Upper lobe of right lung (tissue), 1 donor: ENCODE data around the gene CIITA. TPM values are rescaled to one million over a fixed set of nuclear protein-coding genes. Genes with fewer than 3 reads are reported as not detected.

Experiments
- ATAC-seq: fragments of 200-7000 bp; cut with Tn5 transposase; one replicate; pipeline ENCODE4 v1.9.1; 2020; ENCODE audit warnings: mild to moderate bottlenecking, moderate library complexity
- DNase-seq: peaks from one replicate; pipeline ENCODE4 v3.0.0-alpha.2; 2020
- H3K27ac ChIP-seq: fragments of 200-600 bp; one replicate; pipeline ENCODE4 v1.8.0; 2022
- H3K27me3 ChIP-seq: fragments of 200-600 bp; one replicate; pipeline ENCODE4 v1.8.0; 2022; ENCODE audit warnings: mild to moderate bottlenecking
- H3K36me3 ChIP-seq: fragments of 200-600 bp; one replicate; pipeline ENCODE4 v1.8.0; 2022
- H3K4me1 ChIP-seq: fragments of 200-600 bp; one replicate; pipeline ENCODE4 v1.8.0; 2022
- H3K4me3 ChIP-seq: fragments of 200-600 bp; one replicate; pipeline ENCODE4 v1.8.0; 2022; ENCODE audit warnings: mild to moderate bottlenecking
- H3K9me3 ChIP-seq: fragments of 200-600 bp; one replicate; pipeline ENCODE4 v1.8.0; 2022
- CTCF ChIP-seq: fragments of 200-600 bp; IDR thresholded peaks from one replicate; pipeline ENCODE4 v1.8.0; 2022; ENCODE audit warnings: antibody characterized with exemption
- intact Hi-C: fragments of 100-400 bp; cut with DNase I; formaldehyde crosslinking; loops from one replicate; pipeline ENCODE4 v1.11.0; 2022
- total RNA-seq: library from RNA; stranded (reverse); fragmentation: NEBNext Ultra II Directional; extraction: Animal tissue kit (Norgen Biotek cat#: 25700); gene quantifications from one replicate; pipeline ENCODE4 v1.2.1, GENCODE V29; 2021
- donor health status: DM: no; HTN: yes; CAD: no; lungs with severe emphysema.

The CIITA gene
- total RNA-seq, 1 donor from 2014 or later: 78.9 TPM

GRCh38 chr16:10970065-10970464, 93.1 kb downstream of the CIITA start:
- DNase-seq (no peak), ATAC-seq (no peak)
- no peak overlapping the region for H3K4me3 ChIP-seq
- peaks cover 36% of the 10 kb centered on the region for H3K36me3 ChIP-seq
- no peak overlapping the region for H3K27ac ChIP-seq
- no peak for TF ChIP-seq CTCF
- H3K9me3 ChIP-seq: no peaks in the 10 kb centered on the region
- H3K4me1 ChIP-seq: peaks cover 8% of the 10 kb centered on the region
- H3K27me3 ChIP-seq: no peaks in the 10 kb centered on the region
- intact Hi-C loops: loop anchor here (5.0 kb wide), 1 partner anchor 282 kb away; no protein-coding TSS in a partner anchor

- Histone ChIP-seq H3K4me3 (no peak overlapping the region), H3K27ac (no peak overlapping the region), H3K27me3 (no peaks in the 10 kb centered on the region), H3K9me3 (no peaks in the 10 kb centered on the region), H3K36me3 (peaks cover 44% of the 10 kb centered on the region), H3K4me1 (peaks cover 8% of the 10 kb centered on the region)
- no peak for DNase-seq
- peak; percentile 73 for TF ChIP-seq CTCF
- peak; percentile 84 for ATAC-seq
- intact Hi-C loops: loop anchor here (5.0 kb wide), 1 partner anchor 281 kb away; no protein-coding TSS in a partner anchor
Measured at GRCh38 chr16:10971560-10971961, 94.6 kb downstream of the CIITA start.

GRCh38 chr16:10972108-10972818, 95.3 kb downstream of the CIITA start:
- intact Hi-C loops: loop anchor here (5.0 kb wide), 1 partner anchor 280 kb away; no protein-coding TSS in a partner anchor
- Histone ChIP-seq H3K4me1 (peaks cover 8% of the 10 kb centered on the region), H3K36me3 (peaks cover 44% of the 10 kb centered on the region), H3K27ac (no peak overlapping the region), H3K9me3 (no peaks in the 10 kb centered on the region), H3K4me3 (no peak overlapping the region), H3K27me3 (no peaks in the 10 kb centered on the region)
- TF ChIP-seq CTCF: no peak
- DNase-seq (no peak), ATAC-seq (no peak)

- no peak overlapping the region for H3K4me3 ChIP-seq
- no peak for TF ChIP-seq CTCF
- H3K27me3 ChIP-seq: no peaks in the 10 kb centered on the region
- ATAC-seq: no peak
- peaks cover 8% of the 10 kb centered on the region for H3K4me1 ChIP-seq
- H3K27ac ChIP-seq: no peak overlapping the region
- no peak for DNase-seq
- H3K36me3 ChIP-seq: peaks cover 46% of the 10 kb centered on the region
- H3K9me3 ChIP-seq: no peaks in the 10 kb centered on the region
- intact Hi-C loops: loop anchor here (5.0 kb wide), 1 partner anchor 279 kb away; no protein-coding TSS in a partner anchor
Measured at GRCh38 chr16:10972819-10973464, 95.9 kb downstream of the CIITA start.

GRCh38 chr16:10976634-10977033, 99.6 kb downstream of the CIITA start:
- Histone ChIP-seq H3K27ac (no peak overlapping the region), H3K4me1 (peaks cover 24% of the 10 kb centered on the region), H3K27me3 (no peaks in the 10 kb centered on the region), H3K4me3 (no peak overlapping the region), H3K9me3 (no peaks in the 10 kb centered on the region), H3K36me3 (peaks cover 40% of the 10 kb centered on the region)
- intact Hi-C loops: no loop called here
- ATAC-seq (no peak), DNase-seq (no peak)
- no peak for TF ChIP-seq CTCF
